Testis (tissue), 3 donors: ENCODE data around the gene REEP3. TPM values are rescaled to one million over a fixed set of nuclear protein-coding genes. Genes with fewer than 3 reads are reported as not detected.
A peak's percentile ranks its signal among the peaks of the same experiment; 100 is the strongest.
"Not testable (repeated sequence)": the region's sequence is repeated elsewhere in the genome, so short reads cannot be mapped to it uniquely, and the experiment has no call there.

ENCODE experiments used
- DNase-seq: peaks from one replicate; pipeline ENCODE4 v3.0.0-alpha.2; 2019
- H3K27ac ChIP-seq, 2 donors: fragments of 200-600 bp; sonication (generic); one replicate each; pipeline ENCODE4 v1.5.1; 2019
- H3K27me3 ChIP-seq: fragments of 200-600 bp; sonication (generic); one replicate; pipeline ENCODE4 v1.5.1; 2019
- H3K36me3 ChIP-seq: fragments of 200-600 bp; sonication (generic); one replicate; pipeline ENCODE4 v1.5.1; 2017; ENCODE audit warnings: low read depth; ENCODE audit errors: missing control alignments
- H3K4me1 ChIP-seq: fragments of 200-600 bp; sonication (generic); one replicate; pipeline ENCODE4 v1.5.1; 2019
- H3K4me3 ChIP-seq, 2 donors: fragments of 200-600 bp; sonication (generic); one replicate each; pipeline ENCODE4 v1.5.1; 2017 to 2019
- H3K9me3 ChIP-seq: fragments of 200-600 bp; sonication (generic); one replicate; pipeline ENCODE4 v1.5.1; 2017
- CTCF ChIP-seq, 3 experiments: fragments of 450-650 bp in 2 of 3; fragments of 200-600 bp in 1 of 3; sonication (generic) in 1 of 3; IDR thresholded peaks; one replicate each; pipeline ENCODE4 v1.5.1; 2016 to 2019; ENCODE audit warnings: antibody characterized with exemption in 3 of 3, mild to moderate bottlenecking in 2 of 3, moderate library complexity in 1 of 3
- POLR2A ChIP-seq: fragments of 450-650 bp; IDR thresholded peaks from one replicate; pipeline ENCODE4 v1.6.1; 2017; ENCODE audit warnings: antibody characterized with exemption, mild to moderate bottlenecking, moderate library complexity
- WGBS, 2 donors: methylation state at CpG; one replicate each; pipeline ENCODE4 v1.1.5; 2018; 5-methylcytosine and 5-hydroxymethylcytosine counted together
- intact Hi-C: fragments of 100-400 bp; cut with DNase I; formaldehyde crosslinking; loops from one replicate; pipeline ENCODE4 v1.15.1; 2023; ENCODE audit warnings: low total_unique reads
- polyA plus RNA-seq: library from polyadenylated mRNA; stranded (reverse); fragments of 350-450 nt; fragmentation: Illumina TruSeq; extraction: RNeasy Lipid Tissue Mini Kit (QIAGEN cat#74804); gene quantifications from one replicate; pipeline ENCODE4 v1.2.3, GENCODE V29; 2014; ENCODE audit warnings: low read depth, low replicate concordance; ENCODE audit not compliant: insufficient read depth
- total RNA-seq, 2 donors: library from RNA; depleted of rRNA; stranded (reverse); fragments of >200 nt; gene quantifications; one replicate each; pipeline ENCODE4 v1.2.3, GENCODE V29; 2016

The REEP3 gene
- total and polyA plus RNA-seq, 3 donors from 2014 or later: 18.4 to 45.2 (median 20.3) TPM

GRCh38 chr10:63491588-63492316 lies 29.4 kb upstream of the REEP3 start:
- TF ChIP-seq POLR2A (no peak), CTCF (IDR thresholded peaks at IDR 0.05) (no peak)
- DNase-seq: peak; percentile 30
- 60 to 68% methylated on average over 8 of the region's 8 CpGs for WGBS, 2 donors
- H3K27ac ChIP-seq: peak overlapping the region in 1 of 2 donors; percentile 50
- no peaks in the 10 kb centered on the region for H3K36me3 ChIP-seq
- intact Hi-C loops: no loop called here
- no peaks in the 10 kb centered on the region for H3K4me1 ChIP-seq
- H3K4me3 ChIP-seq: no peak overlapping the region
- H3K27me3 ChIP-seq: no peaks in the 10 kb centered on the region
- H3K9me3 ChIP-seq: no peaks in the 10 kb centered on the region

GRCh38 chr10:63492317-63492690 lies 28.9 kb upstream of the REEP3 start:
- H3K27ac ChIP-seq: peak overlapping the region in 1 of 2 donors; percentile 50
- H3K9me3 ChIP-seq, H3K4me3 ChIP-seq, H3K36me3 ChIP-seq, intact Hi-C loops, H3K27me3 ChIP-seq, DNase-seq, H3K4me1 ChIP-seq: not testable (repeated sequence)
- 66 to 68% methylated on average over 6 of the region's 6 CpGs for WGBS, 2 donors

DNA sequence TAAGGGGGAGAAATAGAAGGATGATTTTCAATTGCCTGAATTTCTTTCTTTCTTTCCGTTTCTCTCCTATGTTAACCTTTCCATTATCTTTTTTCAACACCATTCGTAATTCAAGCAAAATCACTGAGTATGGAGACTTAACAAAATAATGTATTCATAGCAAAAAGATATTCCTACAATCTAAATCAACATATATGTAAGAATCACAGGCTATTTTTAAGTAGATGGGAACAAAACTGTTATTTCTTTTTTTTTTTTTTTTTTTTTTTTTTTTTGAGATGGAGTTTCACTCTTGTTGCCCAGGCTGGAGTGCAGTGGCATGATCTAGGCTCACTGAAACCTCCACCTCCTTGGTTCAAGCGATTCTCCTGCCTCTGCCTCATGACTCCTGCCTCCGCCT lies 28.2 kb upstream of the REEP3 start:
- Histone ChIP-seq H3K4me3 (no peak overlapping the region), H3K9me3 (no peaks in the 10 kb centered on the region), H3K36me3 (no peaks in the 10 kb centered on the region), H3K27ac (no peak overlapping the region), H3K27me3 (no peaks in the 10 kb centered on the region), H3K4me1 (no peaks in the 10 kb centered on the region)
- TF ChIP-seq POLR2A: no peak
- no peak for TF ChIP-seq CTCF (IDR thresholded peaks at IDR 0.05)
- DNase-seq: no peak
- intact Hi-C loops: no loop called here
- WGBS, 2 donors: 87 to 97% methylated on average over 4 of the region's 4 CpGs

DNA sequence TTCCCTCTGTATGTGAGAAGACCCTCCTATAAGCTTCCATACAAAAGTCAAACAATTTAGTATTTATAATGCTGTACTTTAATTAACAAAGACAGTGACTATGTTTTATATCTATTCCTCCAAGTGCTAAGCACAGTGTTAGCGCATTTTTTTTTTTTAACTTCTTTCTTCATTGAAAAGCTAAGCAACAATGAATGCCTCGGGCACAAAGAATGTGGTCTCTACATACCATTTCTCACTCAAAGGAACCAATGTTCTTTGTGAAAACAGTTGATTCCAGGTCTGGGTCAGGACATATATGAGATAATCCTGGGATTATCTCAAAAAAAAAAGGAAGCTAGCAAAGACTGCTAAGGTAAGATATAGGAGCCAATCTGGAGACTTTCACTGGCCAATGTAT lies 26.2 kb upstream of the REEP3 start:
- no peak for TF ChIP-seq CTCF (IDR thresholded peaks at IDR 0.05)

DNA sequence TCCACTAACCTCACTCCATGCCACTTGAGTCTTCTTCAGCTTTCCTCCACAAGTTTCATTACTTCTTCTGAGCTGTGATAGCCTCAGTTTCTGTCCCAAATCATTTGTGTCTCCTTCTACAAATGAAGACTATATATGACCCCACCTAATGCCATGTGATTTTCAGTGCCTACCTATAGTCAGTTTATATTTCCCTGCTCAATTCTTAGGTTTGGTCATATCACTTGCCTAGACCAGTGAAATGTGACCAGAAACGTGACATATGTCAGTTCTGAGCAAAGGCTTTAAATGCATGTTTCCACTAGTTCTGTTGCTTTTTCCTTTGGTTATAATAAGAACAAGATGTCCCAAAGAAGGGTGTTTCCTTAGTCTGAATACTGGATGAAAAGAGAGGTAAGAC lies 24.6 kb upstream of the REEP3 start:
- Histone ChIP-seq H3K27me3 (no peaks in the 10 kb centered on the region), H3K4me1 (no peaks in the 10 kb centered on the region), H3K27ac (no peak overlapping the region), H3K9me3 (no peaks in the 10 kb centered on the region), H3K36me3 (no peaks in the 10 kb centered on the region), H3K4me3 (no peak overlapping the region)
- TF ChIP-seq CTCF (IDR thresholded peaks at IDR 0.05): no peak
- TF ChIP-seq POLR2A: no peak
- WGBS, 2 donors: 75 to 88% methylated on average over 1 of the region's 1 CpG
- no peak for DNase-seq
- intact Hi-C loops: no loop called here

More for the DNA sequence above, 26.2 kb upstream of the REEP3 start:
- no peaks in the 10 kb centered on the region for H3K4me1 ChIP-seq
- DNase-seq: no peak
- H3K27me3 ChIP-seq: no peaks in the 10 kb centered on the region
- intact Hi-C loops: no loop called here
- H3K4me3 ChIP-seq: no peak overlapping the region
- H3K27ac ChIP-seq: no peak overlapping the region
- H3K9me3 ChIP-seq: no peaks in the 10 kb centered on the region
- H3K36me3 ChIP-seq: no peaks in the 10 kb centered on the region
- WGBS, 2 donors: 94% methylated on average over 2 of the region's 2 CpGs
